Measurements from ENCODE around the gene SGCD. TPM values are rescaled to one million over a fixed set of nuclear protein-coding genes. Genes with fewer than 3 reads are reported as not detected.
"Not testable (repeated sequence)": the region's sequence is repeated elsewhere in the genome, so short reads cannot be mapped to it uniquely, and the experiment has no call there.

Gene SGCD
- total RNA-seq, 2 experiments from 2014 or later = not detected

DNA sequence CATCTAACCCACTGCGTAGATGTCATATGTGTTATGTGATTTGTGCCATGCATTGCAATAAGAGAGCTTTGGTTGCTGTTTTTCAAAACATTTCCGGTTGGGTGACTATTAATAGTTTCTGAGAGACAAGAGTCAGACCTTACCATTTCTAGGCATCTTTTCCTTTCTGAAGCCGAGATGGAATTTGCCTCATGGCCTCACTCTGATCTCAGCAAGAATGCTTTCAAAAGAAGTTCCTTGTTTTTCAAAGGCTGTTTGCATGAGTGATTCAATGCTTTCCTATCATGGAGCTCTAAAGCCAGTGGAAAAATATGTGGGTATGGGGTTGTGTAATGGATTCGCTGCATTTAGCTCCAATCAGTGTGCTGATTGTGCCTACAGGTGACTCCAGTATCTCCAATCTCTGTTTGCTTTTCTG lies 320.1 kb downstream of the SGCD start:
- ChIA-PET POLR2A (no interaction called here), CTCF (no interaction called here)
- no peaks in the 10 kb centered on the region for H3K9me3 ChIP-seq (ENCODE audit: control insufficient read depth in 1 of 2, insufficient read depth in 1 of 2, low read length in 2 of 2)

DNA sequence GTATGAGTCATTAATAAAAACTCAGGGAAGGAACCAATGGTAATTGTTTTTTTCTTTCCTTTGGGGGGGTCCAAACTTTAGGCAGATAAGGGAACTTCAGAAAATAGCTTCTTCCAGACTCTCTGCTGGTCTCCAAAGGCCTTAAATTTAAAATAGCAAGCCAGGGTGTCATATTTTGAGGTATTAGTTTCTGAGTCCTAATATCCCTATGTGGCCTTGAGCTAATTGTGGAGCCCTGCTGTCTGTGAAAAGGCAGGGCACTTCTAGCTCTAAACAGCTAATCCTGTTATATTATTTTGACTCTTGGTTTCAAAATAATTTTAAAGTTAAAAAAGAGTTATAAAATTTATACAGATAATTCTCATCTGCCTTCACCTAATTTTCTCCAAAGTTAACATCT lies 327.5 kb downstream of the SGCD start:
- Mint-ChIP-seq H3K36me3 (ENCODE audit: low read depth) (no peaks in the 10 kb centered on the region), H3K4me3 (no peak overlapping the region), H3K27ac (no peak overlapping the region), H3K27me3 (peaks cover 18% of the 10 kb centered on the region), H3K9me3 (no peaks in the 10 kb centered on the region), H3K4me1 (ENCODE audit: low read depth) (no peaks in the 10 kb centered on the region)
- TF ChIP-seq, protein P1, sequence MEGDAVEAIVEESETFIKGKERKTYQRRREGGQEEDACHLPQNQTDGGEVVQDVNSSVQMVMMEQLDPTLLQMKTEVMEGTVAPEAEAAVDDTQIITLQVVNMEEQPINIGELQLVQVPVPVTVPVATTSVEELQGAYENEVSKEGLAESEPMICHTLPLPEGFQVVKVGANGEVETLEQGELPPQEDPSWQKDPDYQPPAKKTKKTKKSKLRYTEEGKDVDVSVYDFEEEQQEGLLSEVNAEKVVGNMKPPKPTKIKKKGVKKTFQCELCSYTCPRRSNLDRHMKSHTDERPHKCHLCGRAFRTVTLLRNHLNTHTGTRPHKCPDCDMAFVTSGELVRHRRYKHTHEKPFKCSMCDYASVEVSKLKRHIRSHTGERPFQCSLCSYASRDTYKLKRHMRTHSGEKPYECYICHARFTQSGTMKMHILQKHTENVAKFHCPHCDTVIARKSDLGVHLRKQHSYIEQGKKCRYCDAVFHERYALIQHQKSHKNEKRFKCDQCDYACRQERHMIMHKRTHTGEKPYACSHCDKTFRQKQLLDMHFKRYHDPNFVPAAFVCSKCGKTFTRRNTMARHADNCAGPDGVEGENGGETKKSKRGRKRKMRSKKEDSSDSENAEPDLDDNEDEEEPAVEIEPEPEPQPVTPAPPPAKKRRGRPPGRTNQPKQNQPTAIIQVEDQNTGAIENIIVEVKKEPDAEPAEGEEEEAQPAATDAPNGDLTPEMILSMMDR (IDR thresholded peaks at IDR 0.05) = no peak
- Histone ChIP-seq H3K36me3 (ENCODE audit: insufficient read depth, low read length) (no peaks in the 10 kb centered on the region), H3K4me3 (ENCODE audit: low read length) (no peak overlapping the region), H3K27ac (ENCODE audit: low read depth in 1 of 2, low read length in 2 of 2) (no peak overlapping the region), H3K9me3 (ENCODE audit: control insufficient read depth in 1 of 2, insufficient read depth in 1 of 2, low read length in 2 of 2) (no peaks in the 10 kb centered on the region), H3K4me1 (ENCODE audit: insufficient read depth, low read length) (no peaks in the 10 kb centered on the region), H3K27me3 (ENCODE audit: control insufficient read depth in 1 of 2, insufficient read depth in 2 of 2, low read length in 2 of 2) (peaks cover 0 to 4% of the 10 kb centered on the region in 2 experiments)
- CTCF ChIA-PET = no interaction called here
- POLR2A ChIA-PET = no interaction called here
- DNase-seq (no peak), ATAC-seq (ENCODE audit: poor library complexity) (no peak)
- intact Hi-C loops (cut with DNase I, micrococcal nuclease) = loop anchor here in 1 of 2 experiments (10.0 kb wide), 1 partner anchor 280 kb away; no protein-coding TSS in a partner anchor

More for the DNA sequence above, 320.1 kb downstream of the SGCD start:
- Histone ChIP-seq H3K4me3 (ENCODE audit: low read length) (no peak overlapping the region), H3K27ac (ENCODE audit: low read depth in 1 of 2, low read length in 2 of 2) (no peak overlapping the region), H3K4me1 (ENCODE audit: insufficient read depth, low read length) (no peaks in the 10 kb centered on the region), H3K36me3 (ENCODE audit: insufficient read depth, low read length) (no peaks in the 10 kb centered on the region), H3K27me3 (ENCODE audit: control insufficient read depth in 1 of 2, insufficient read depth in 2 of 2, low read length in 2 of 2) (peaks cover 5 to 9% of the 10 kb centered on the region in 2 experiments)
- intact Hi-C loops (cut with DNase I, micrococcal nuclease) = no loop called here
- H3K9me3 Mint-ChIP-seq = no peaks in the 10 kb centered on the region
- H3K36me3 Mint-ChIP-seq (ENCODE audit: low read depth) = no peaks in the 10 kb centered on the region
- DNase-seq (no peak), ATAC-seq (ENCODE audit: poor library complexity) (no peak)
- no peaks in the 10 kb centered on the region for H3K4me1 Mint-ChIP-seq (ENCODE audit: low read depth)
- H3K4me3 Mint-ChIP-seq = no peak overlapping the region
- peaks cover 53% of the 10 kb centered on the region for H3K27me3 Mint-ChIP-seq
- TF ChIP-seq, protein P1 (IDR thresholded peaks at IDR 0.05) = no peak
- H3K27ac Mint-ChIP-seq = no peak overlapping the region

DNA sequence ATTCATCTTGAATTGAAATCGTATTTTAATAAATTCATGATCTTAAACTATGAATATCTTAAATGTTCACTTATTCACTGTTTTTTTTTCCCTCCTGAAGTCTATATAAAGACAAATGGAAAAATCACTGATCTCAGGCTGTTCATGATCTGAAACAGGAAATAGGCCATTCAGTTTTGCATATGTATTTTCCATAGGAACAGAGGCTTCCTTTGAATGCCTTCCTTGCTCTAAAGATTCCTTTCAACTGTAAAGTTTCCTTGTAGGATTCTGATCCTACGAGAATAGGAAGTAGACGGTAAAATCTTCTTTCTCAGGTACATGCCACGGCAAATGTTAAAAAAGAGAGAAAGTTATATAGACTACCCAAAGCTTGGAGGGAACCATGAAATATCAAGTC lies 328.8 kb downstream of the SGCD start:
- H3K9me3 ChIP-seq (ENCODE audit: control insufficient read depth in 1 of 2, insufficient read depth in 1 of 2, low read length in 2 of 2) = no peaks in the 10 kb centered on the region
- ChIA-PET CTCF (no interaction called here), POLR2A (no interaction called here)
- H3K36me3 ChIP-seq (ENCODE audit: insufficient read depth, low read length) = no peaks in the 10 kb centered on the region
- no peaks in the 10 kb centered on the region for H3K4me1 ChIP-seq (ENCODE audit: insufficient read depth, low read length)
- Mint-ChIP-seq H3K9me3 (no peaks in the 10 kb centered on the region), H3K27me3 (peaks cover 18% of the 10 kb centered on the region), H3K4me1 (ENCODE audit: low read depth) (no peaks in the 10 kb centered on the region), H3K36me3 (ENCODE audit: low read depth) (no peaks in the 10 kb centered on the region), H3K27ac (no peak overlapping the region), H3K4me3 (no peak overlapping the region)
- no peak overlapping the region for H3K4me3 ChIP-seq (ENCODE audit: low read length)
- TF ChIP-seq, protein P1 (IDR thresholded peaks at IDR 0.05) = no peak
- peaks cover 0 to 4% of the 10 kb centered on the region in 2 experiments for H3K27me3 ChIP-seq (ENCODE audit: control insufficient read depth in 1 of 2, insufficient read depth in 2 of 2, low read length in 2 of 2)
- H3K27ac ChIP-seq (ENCODE audit: low read depth in 1 of 2, low read length in 2 of 2) = no peak overlapping the region
- ATAC-seq (ENCODE audit: poor library complexity) = no peak
- no peak for DNase-seq
- intact Hi-C loops (cut with DNase I, micrococcal nuclease) = loop anchor here in 1 of 2 experiments (10.0 kb wide), 1 partner anchor 279 kb away; no protein-coding TSS in a partner anchor

DNA sequence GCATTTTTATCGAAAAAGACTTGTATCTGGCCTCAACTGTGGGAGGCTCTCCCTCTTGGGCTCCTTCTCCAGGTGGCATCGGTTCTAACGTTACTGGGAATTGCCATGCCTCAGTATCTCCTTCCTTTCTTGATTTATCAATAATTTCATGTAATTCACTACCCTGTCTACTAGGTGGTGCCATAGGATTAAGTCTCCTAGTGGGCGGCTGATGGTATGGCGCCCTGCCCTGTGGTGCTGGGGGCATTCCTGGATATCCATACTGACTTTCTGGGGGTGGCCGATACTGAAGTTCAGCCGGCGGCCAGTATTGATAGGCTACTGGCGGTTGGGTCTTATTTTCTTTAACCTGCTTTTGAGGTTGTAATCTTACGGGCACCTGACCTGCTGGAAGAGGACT lies 337.9 kb downstream of the SGCD start:
- H3K36me3 ChIP-seq (ENCODE audit: insufficient read depth, low read length); H3K4me3 ChIP-seq (ENCODE audit: low read length); H3K9me3 ChIP-seq (ENCODE audit: control insufficient read depth in 1 of 2, insufficient read depth in 1 of 2, low read length in 2 of 2); H3K4me1 ChIP-seq (ENCODE audit: insufficient read depth, low read length); H3K9me3 Mint-ChIP-seq; POLR2A ChIA-PET; H3K27ac ChIP-seq (ENCODE audit: low read depth in 1 of 2, low read length in 2 of 2); H3K27me3 ChIP-seq (ENCODE audit: control insufficient read depth in 1 of 2, insufficient read depth in 2 of 2, low read length in 2 of 2); CTCF ChIA-PET; H3K36me3 Mint-ChIP-seq (ENCODE audit: low read depth); H3K27me3 Mint-ChIP-seq; ATAC-seq (ENCODE audit: poor library complexity); H3K4me3 Mint-ChIP-seq; H3K4me1 Mint-ChIP-seq (ENCODE audit: low read depth); DNase-seq; H3K27ac Mint-ChIP-seq; intact Hi-C loops (cut with DNase I, micrococcal nuclease): not testable (repeated sequence)

DNA sequence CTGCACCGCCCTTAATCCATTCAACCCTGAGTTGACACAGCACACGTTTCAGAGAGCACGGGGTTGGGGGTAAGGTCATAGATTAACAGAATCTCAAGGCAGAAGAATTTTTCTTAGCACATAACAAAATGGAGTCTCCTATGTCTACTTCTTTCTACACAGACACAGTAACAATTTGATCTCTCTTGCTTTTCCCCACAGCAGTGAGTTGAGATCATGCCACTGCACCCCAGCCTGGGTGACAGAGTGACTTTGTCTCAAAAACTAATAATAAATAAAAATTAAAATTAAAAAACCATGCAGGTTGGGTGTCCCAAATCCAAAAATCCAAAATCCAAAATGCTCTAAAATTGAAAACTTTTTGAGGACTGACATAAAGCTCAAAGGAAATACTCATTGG lies 339.7 kb downstream of the SGCD start:
- H3K4me1 Mint-ChIP-seq (ENCODE audit: low read depth); H3K4me3 ChIP-seq (ENCODE audit: low read length); H3K27ac Mint-ChIP-seq; H3K9me3 Mint-ChIP-seq; H3K36me3 ChIP-seq (ENCODE audit: insufficient read depth, low read length); intact Hi-C loops (cut with DNase I, micrococcal nuclease); H3K27ac ChIP-seq (ENCODE audit: low read depth in 1 of 2, low read length in 2 of 2); H3K9me3 ChIP-seq (ENCODE audit: control insufficient read depth in 1 of 2, insufficient read depth in 1 of 2, low read length in 2 of 2); H3K4me3 Mint-ChIP-seq; H3K27me3 Mint-ChIP-seq; H3K4me1 ChIP-seq (ENCODE audit: insufficient read depth, low read length); DNase-seq; ATAC-seq (ENCODE audit: poor library complexity); CTCF ChIA-PET; H3K36me3 Mint-ChIP-seq (ENCODE audit: low read depth); H3K27me3 ChIP-seq (ENCODE audit: control insufficient read depth in 1 of 2, insufficient read depth in 2 of 2, low read length in 2 of 2): not testable (repeated sequence)
- POLR2A ChIA-PET = interaction anchor here (0.7 kb wide), 1 partner anchor 468 kb away, joined by 3 read pairs; no protein-coding TSS in a partner anchor

Measured in CD4-positive, alpha-beta T cell (primary cell).